Mammary epithelial cell (primary cell): ENCODE measurements around the gene GSG1L.

Source experiments
- CTCF ChIP-seq, 2 donors: IDR thresholded peaks in 1 of 2; conservative IDR thresholded peaks in 1 of 2; 2 replicates each; pipeline ENCODE4 v1.5.1; 2011 to 2012; ENCODE audit warnings: inconsistent platforms in 2 of 2, low read length in 2 of 2, mild to moderate bottlenecking in 2 of 2, control low read depth in 1 of 2, low read depth in 1 of 2; ENCODE audit not compliant: insufficient read depth in 1 of 2; ENCODE audit errors: extremely low read depth in 1 of 2
- EZH2 ChIP-seq: IDR thresholded peaks from 2 replicates; pipeline ENCODE4 v1.6.1; 2012; ENCODE audit warnings: low read length, inconsistent platforms, borderline replicate concordance

- TF ChIP-seq CTCF (conservative IDR thresholded peaks at IDR 0.05 in 1 of 2, IDR thresholded peaks at IDR 0.05 in 1 of 2; ENCODE audit: extremely low read depth in 1 of 2, insufficient read depth in 1 of 2, low read depth in 1 of 2, low read length in 2 of 2) (no peak), EZH2 (no peak)
Observed at GRCh38 chr16:27754788-27755690, 308.5 kb downstream of the GSG1L start.
